SK-N-SH (cell line): ENCODE data around the gene ETV3L. TPM values are rescaled to one million over a fixed set of nuclear protein-coding genes. Genes with fewer than 3 reads are reported as not detected.

ENCODE experiments used
- CTCF ChIA-PET: fragments of 300-600, 350-600 bp; formaldehyde crosslinking; extraction: SDS; loops from one replicate; lab custom pipeline; 2021; lab: Yijun Ruan, JAX
- POLR2A ChIA-PET: fragments of 350-600 bp; sonication (Branson Sonifier 250); formaldehyde crosslinking; extraction: SDS; loops from one replicate; lab custom pipeline; 2020; ENCODE audit warnings: antibody characterized with exemption, inconsistent platforms; lab: Yijun Ruan, JAX
- DNase-seq: peaks from one replicate; pipeline ENCODE4 v3.0.0; 2012
- H2AFZ ChIP-seq: fragments of 200-600 bp; sonication (generic); 2 replicates; pipeline ENCODE4 v1.8.1; 2016; ENCODE audit warnings: antibody characterized with exemption, mild to moderate bottlenecking, low read depth
- H3F3A ChIP-seq: fragments of 200-600 bp; sonication (generic); replicated peaks from 2 replicates; pipeline ENCODE3; 2016; ENCODE audit warnings: antibody characterized with exemption, mild to moderate bottlenecking; ENCODE audit not compliant: insufficient read depth
- H3K27ac ChIP-seq, 2 experiments: fragments of 200-500 bp in 1 of 2; fragments of 200-600 bp in 1 of 2; sonication (Bioruptor generic) in 1 of 2; sonication (generic), shearing (Covaris generic) in 1 of 2; 2 replicates each; pipeline versions ENCODE4 v1.5.1 to v1.6.1; 2014 to 2016; ENCODE audit warnings: low read depth in 2 of 2, inconsistent platforms in 1 of 2, low read length in 1 of 2, mild to moderate bottlenecking in 1 of 2, mixed read lengths in 1 of 2
- H3K27me3 ChIP-seq: fragments of 200-600 bp; sonication (generic), shearing (Covaris generic); 2 replicates; pipeline ENCODE4 v1.6.1; 2016; ENCODE audit warnings: mixed run types; ENCODE audit not compliant: insufficient read depth
- H3K36me3 ChIP-seq, 2 experiments: fragments of 200-500 bp in 1 of 2; fragments of 200-600 bp in 1 of 2; sonication (Bioruptor generic) in 1 of 2; sonication (generic) in 1 of 2; replicated peaks in 1 of 2; 2 replicates each; pipeline versions ENCODE3 to v1.5.1; 2014 to 2016; ENCODE audit warnings: low read length in 1 of 2, mild to moderate bottlenecking in 1 of 2; ENCODE audit not compliant: insufficient read depth in 2 of 2, control insufficient read depth in 1 of 2
- H3K4me1 ChIP-seq, 2 experiments: fragments of 200-500 bp in 1 of 2; fragments of 200-600 bp in 1 of 2; sonication (Bioruptor generic) in 1 of 2; sonication (generic), shearing (Covaris generic) in 1 of 2; 2 replicates each; pipeline versions ENCODE4 v1.5.1 to v1.6.1; 2014 to 2016; ENCODE audit warnings: low read depth in 1 of 2, low read length in 1 of 2, mixed run types in 1 of 2; ENCODE audit not compliant: insufficient read depth in 2 of 2, control insufficient read depth in 1 of 2
- H3K4me2 ChIP-seq: fragments of 200-600 bp; sonication (generic), shearing (Covaris generic); 2 replicates; pipeline ENCODE4 v1.6.1; 2017; ENCODE audit warnings: mixed run types
- H3K4me3 ChIP-seq, 2 experiments: fragments of 200-500 bp in 1 of 2; fragments of 200-600 bp in 1 of 2; sonication (Bioruptor generic) in 1 of 2; sonication (generic), shearing (Covaris generic) in 1 of 2; 2 replicates each; pipeline versions ENCODE4 v1.5.1 to v1.8.1; 2014 to 2016; ENCODE audit warnings: low read depth in 2 of 2, inconsistent platforms in 1 of 2, low read length in 1 of 2, mild to moderate bottlenecking in 1 of 2, mixed read lengths in 1 of 2, moderate library complexity in 1 of 2
- H3K79me2 ChIP-seq: fragments of 200-600 bp; sonication (generic); 2 replicates; pipeline ENCODE4 v1.8.1; 2017; ENCODE audit warnings: mild to moderate bottlenecking; ENCODE audit not compliant: insufficient read depth
- H3K9ac ChIP-seq: fragments of 200-600 bp; sonication (generic); 2 replicates; pipeline ENCODE4 v1.6.1; 2017; ENCODE audit warnings: mixed run types
- H3K9me2 ChIP-seq: fragments of 200-600 bp; sonication (generic); 2 replicates; pipeline ENCODE4 v1.6.1; 2017; ENCODE audit warnings: mixed run types
- H3K9me3 ChIP-seq: fragments of 200-600 bp; sonication (generic); 2 replicates; pipeline ENCODE4 v1.6.1; 2017; ENCODE audit warnings: mixed run types, mild to moderate bottlenecking, moderate library complexity
- H4K20me1 ChIP-seq: fragments of 200-600 bp; sonication (generic); 2 replicates; pipeline ENCODE4 v1.6.1; 2017; ENCODE audit warnings: mild to moderate bottlenecking, mixed run types; ENCODE audit not compliant: insufficient read depth
- ELF1 ChIP-seq: IDR thresholded peaks from 2 replicates; pipeline ENCODE4 v1.4.0; 2012
- FOXJ3 ChIP-seq: sonication (generic); formaldehyde crosslinking; IDR thresholded peaks from 2 replicates; pipeline ENCODE4 v1.5.1; 2020; ENCODE audit warnings: mild to moderate bottlenecking, missing genetic modification reagents
- FOXM1 ChIP-seq: IDR thresholded peaks from 2 replicates; pipeline ENCODE4 v1.4.0; 2012; ENCODE audit warnings: low read depth, mild to moderate bottlenecking
- GABPA ChIP-seq: IDR thresholded peaks from 2 replicates; pipeline ENCODE4 v1.4.0; 2012; ENCODE audit warnings: low read depth, mild to moderate bottlenecking
- MEF2A ChIP-seq: IDR thresholded peaks from 2 replicates; pipeline ENCODE4 v1.4.0; 2012; ENCODE audit warnings: low read depth, borderline replicate concordance
- MXI1 ChIP-seq: IDR thresholded peaks from 2 replicates; pipeline ENCODE4 v1.6.1; 2012; ENCODE audit warnings: mild to moderate bottlenecking, low read depth, low read length, improper control_type of control experiment
- NRF1 ChIP-seq: IDR thresholded peaks from 2 replicates; pipeline ENCODE4 v1.6.1; 2012; ENCODE audit warnings: low read depth, mild to moderate bottlenecking, low read length
- POLR2AphosphoS5 ChIP-seq: IDR thresholded peaks from 2 replicates; pipeline ENCODE4 v1.6.1; 2012; ENCODE audit warnings: low read depth, low read length
- RAD21 ChIP-seq: IDR thresholded peaks from 2 replicates; pipeline ENCODE4 v1.6.1; 2012; ENCODE audit warnings: mild to moderate bottlenecking, low read length
- RFX5 ChIP-seq: IDR thresholded peaks from 2 replicates; pipeline ENCODE4 v1.6.1; 2012; ENCODE audit warnings: mild to moderate bottlenecking, improper control_type of control experiment, low read length
- RXRA ChIP-seq: IDR thresholded peaks from 2 replicates; pipeline ENCODE4 v1.4.0; 2012; ENCODE audit warnings: low read depth, mild to moderate bottlenecking, borderline replicate concordance
- SIN3A ChIP-seq: IDR thresholded peaks from 2 replicates; pipeline ENCODE4 v1.6.1; 2012; ENCODE audit warnings: low read depth, mild to moderate bottlenecking, low read length, moderate library complexity, borderline replicate concordance
- SMC3 ChIP-seq: IDR thresholded peaks from 2 replicates; pipeline ENCODE4 v1.6.1; 2012; ENCODE audit warnings: low read depth, low read length, improper control_type of control experiment
- TEAD4 ChIP-seq: IDR thresholded peaks from 2 replicates; pipeline ENCODE4 v1.4.0; 2012; ENCODE audit warnings: mild to moderate bottlenecking, borderline replicate concordance; ENCODE audit not compliant: insufficient read depth
- WGBS: methylation state at CpG from one replicate; pipeline ENCODE4 v1.1.6; 2017; ENCODE audit warnings: low lambda C conversion rate; 5-methylcytosine and 5-hydroxymethylcytosine counted together
- polyA plus RNA-seq, 3 experiments: library from polyadenylated mRNA; depleted of rRNA; stranded (reverse); fragments of >200 nt; gene quantifications; 2 replicates each; pipeline ENCODE4 v1.2.3, GENCODE V29; 2012
- TF ChIP-seq, protein P1 (sequence below): fragments of 150-350 bp; IDR thresholded peaks from 2 replicates; pipeline ENCODE4 v1.6.1; 2017; ENCODE audit warnings: antibody characterized with exemption, low read length, low read depth, borderline replicate concordance
- TF ChIP-seq, protein P2 (sequence below): IDR thresholded peaks from 2 replicates; pipeline ENCODE4 v1.4.0; 2012; ENCODE audit warnings: low read depth, borderline replicate concordance
- TF ChIP-seq, protein P3 (sequence below): IDR thresholded peaks from 2 replicates; pipeline ENCODE4 v1.6.1; 2012; ENCODE audit warnings: mild to moderate bottlenecking, low read depth, low read length, moderate library complexity

The ETV3L gene
- polyA plus RNA-seq, 1 of the 3 experiments (the other 2 are of a cell fraction): not detected

DNA sequence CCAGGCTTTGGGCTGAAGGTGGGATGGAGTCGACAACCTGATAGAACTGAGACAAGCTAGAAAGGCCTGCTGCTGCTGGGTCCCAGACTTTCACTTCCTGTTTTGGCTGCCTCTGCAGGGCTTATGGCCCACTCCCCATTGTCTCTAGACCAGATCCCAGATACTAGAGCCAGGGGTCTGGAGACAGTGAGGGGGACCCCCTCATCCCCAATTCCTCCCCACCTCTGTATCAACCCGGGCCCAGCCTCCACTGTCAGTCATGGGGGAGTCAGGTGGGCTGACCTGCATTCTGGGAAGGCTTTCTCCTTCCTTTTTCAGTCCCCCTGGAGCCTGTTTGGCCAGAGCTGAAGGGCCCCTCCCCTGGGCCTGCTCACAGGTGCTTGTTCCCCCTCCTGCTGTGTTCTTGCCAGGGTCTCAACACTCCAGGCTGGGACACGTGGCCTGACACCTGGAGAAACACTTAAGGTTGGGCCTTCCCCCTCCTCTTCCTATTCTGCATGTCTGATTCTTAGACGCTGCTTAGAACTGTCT is 18.0 kb upstream of the ETV3L start:
- Histone ChIP-seq H3K36me3 (peaks cover 5 to 15% of the 10 kb centered on the region in 2 experiments), H3K4me2 (no peak overlapping the region), H3K9me2 (no peaks in the 10 kb centered on the region), H3K9ac (no peak overlapping the region), H3K4me1 (no peaks in the 10 kb centered on the region), H3K4me3 (no peak overlapping the region), H3K9me3 (no peaks in the 10 kb centered on the region), H3K27ac (no peak overlapping the region), H3K27me3 (no peaks in the 10 kb centered on the region), H4K20me1 (peaks cover 3% of the 10 kb centered on the region; the same call in 1 of the 2 replicates), H3K79me2 (no peaks in the 10 kb centered on the region), H2AFZ (no peak overlapping the region), H3F3A (peaks cover 8% of the 10 kb centered on the region)
- 60% methylated on average over 3 of the region's 4 CpGs for WGBS
- DNase-seq: no peak
- POLR2A ChIA-PET: interaction anchor here (0.5 kb wide), 1 partner anchor 9 kb away, joined by 4 read pairs; no protein-coding TSS in a partner anchor
- no peak for TF ChIP-seq GABPA
- TF ChIP-seq SIN3A: no peak
- no peak for TF ChIP-seq FOXM1
- TF ChIP-seq ELF1: no peak
- TF ChIP-seq MEF2A: no peak
- TF ChIP-seq RAD21: no peak
- TF ChIP-seq RFX5: no peak
- no peak for TF ChIP-seq MXI1
- TF ChIP-seq, protein P1, sequence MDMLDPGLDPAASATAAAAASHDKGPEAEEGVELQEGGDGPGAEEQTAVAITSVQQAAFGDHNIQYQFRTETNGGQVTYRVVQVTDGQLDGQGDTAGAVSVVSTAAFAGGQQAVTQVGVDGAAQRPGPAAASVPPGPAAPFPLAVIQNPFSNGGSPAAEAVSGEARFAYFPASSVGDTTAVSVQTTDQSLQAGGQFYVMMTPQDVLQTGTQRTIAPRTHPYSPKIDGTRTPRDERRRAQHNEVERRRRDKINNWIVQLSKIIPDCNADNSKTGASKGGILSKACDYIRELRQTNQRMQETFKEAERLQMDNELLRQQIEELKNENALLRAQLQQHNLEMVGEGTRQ: no peak
- TF ChIP-seq SMC3: no peak
- no peak for TF ChIP-seq POLR2AphosphoS5
- no peak for TF ChIP-seq RXRA
- TF ChIP-seq, protein P2, sequence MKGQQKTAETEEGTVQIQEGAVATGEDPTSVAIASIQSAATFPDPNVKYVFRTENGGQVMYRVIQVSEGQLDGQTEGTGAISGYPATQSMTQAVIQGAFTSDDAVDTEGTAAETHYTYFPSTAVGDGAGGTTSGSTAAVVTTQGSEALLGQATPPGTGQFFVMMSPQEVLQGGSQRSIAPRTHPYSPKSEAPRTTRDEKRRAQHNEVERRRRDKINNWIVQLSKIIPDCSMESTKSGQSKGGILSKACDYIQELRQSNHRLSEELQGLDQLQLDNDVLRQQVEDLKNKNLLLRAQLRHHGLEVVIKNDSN: no peak
- TF ChIP-seq NRF1: no peak
- no peak for TF ChIP-seq FOXJ3 (CRISPR knock-in tag)
- no peak for TF ChIP-seq TEAD4
- TF ChIP-seq, protein P3, sequence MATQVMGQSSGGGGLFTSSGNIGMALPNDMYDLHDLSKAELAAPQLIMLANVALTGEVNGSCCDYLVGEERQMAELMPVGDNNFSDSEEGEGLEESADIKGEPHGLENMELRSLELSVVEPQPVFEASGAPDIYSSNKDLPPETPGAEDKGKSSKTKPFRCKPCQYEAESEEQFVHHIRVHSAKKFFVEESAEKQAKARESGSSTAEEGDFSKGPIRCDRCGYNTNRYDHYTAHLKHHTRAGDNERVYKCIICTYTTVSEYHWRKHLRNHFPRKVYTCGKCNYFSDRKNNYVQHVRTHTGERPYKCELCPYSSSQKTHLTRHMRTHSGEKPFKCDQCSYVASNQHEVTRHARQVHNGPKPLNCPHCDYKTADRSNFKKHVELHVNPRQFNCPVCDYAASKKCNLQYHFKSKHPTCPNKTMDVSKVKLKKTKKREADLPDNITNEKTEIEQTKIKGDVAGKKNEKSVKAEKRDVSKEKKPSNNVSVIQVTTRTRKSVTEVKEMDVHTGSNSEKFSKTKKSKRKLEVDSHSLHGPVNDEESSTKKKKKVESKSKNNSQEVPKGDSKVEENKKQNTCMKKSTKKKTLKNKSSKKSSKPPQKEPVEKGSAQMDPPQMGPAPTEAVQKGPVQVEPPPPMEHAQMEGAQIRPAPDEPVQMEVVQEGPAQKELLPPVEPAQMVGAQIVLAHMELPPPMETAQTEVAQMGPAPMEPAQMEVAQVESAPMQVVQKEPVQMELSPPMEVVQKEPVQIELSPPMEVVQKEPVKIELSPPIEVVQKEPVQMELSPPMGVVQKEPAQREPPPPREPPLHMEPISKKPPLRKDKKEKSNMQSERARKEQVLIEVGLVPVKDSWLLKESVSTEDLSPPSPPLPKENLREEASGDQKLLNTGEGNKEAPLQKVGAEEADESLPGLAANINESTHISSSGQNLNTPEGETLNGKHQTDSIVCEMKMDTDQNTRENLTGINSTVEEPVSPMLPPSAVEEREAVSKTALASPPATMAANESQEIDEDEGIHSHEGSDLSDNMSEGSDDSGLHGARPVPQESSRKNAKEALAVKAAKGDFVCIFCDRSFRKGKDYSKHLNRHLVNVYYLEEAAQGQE: no peak
- TF ChIP-seq, all 33 proteins: peak for 0
- CTCF ChIA-PET: interaction anchor here (4.7 kb wide), 1 partner anchor 38 kb away, joined by 27 read pairs; no protein-coding TSS in a partner anchor
